Adrenal gland (tissue), 12 donors: Measurements from ENCODE around the gene DIP2C. TPM values are rescaled to one million over a fixed set of nuclear protein-coding genes. Genes with fewer than 3 reads are reported as not detected.
A peak's percentile ranks its signal among the peaks of the same experiment; 100 is the strongest.

ENCODE experiments used
- DNase-seq, 7 donors: peaks; one replicate each; pipeline ENCODE4 v3.0.0-alpha.2; 2019 to 2020
- H3K27ac ChIP-seq, 5 donors: fragments of 200-600 bp; sonication (generic) in 4 of 5; 1 replicate in 3 of 5; 2 replicates in 2 of 5; pipeline versions ENCODE4 v1.5.1 to v1.8.0; 2016 to 2020; ENCODE audit warnings: mild to moderate bottlenecking in 1 of 5
- H3K27me3 ChIP-seq: fragments of 200-600 bp; 2 replicates; pipeline ENCODE4 v1.8.0; 2021
- H3K36me3 ChIP-seq, 2 donors: fragments of 200-600 bp; replicated peaks in 1 of 2; 1 replicate in 1 of 2; 2 replicates in 1 of 2; pipeline versions ENCODE4 v1.5.1 to v1.8.0; 2018 to 2022
- H3K4me1 ChIP-seq, 2 donors: fragments of 200-600 bp; replicated peaks in 1 of 2; 1 replicate in 1 of 2; 2 replicates in 1 of 2; pipeline versions ENCODE4 v1.5.1 to v1.8.0; 2018 to 2021
- H3K4me3 ChIP-seq, 4 donors: fragments of 200-600 bp; sonication (generic) in 3 of 4; one replicate each; pipeline ENCODE4 v1.5.1; 2016 to 2018
- H3K9me3 ChIP-seq, 3 donors: fragments of 200-600 bp; sonication (generic) in 1 of 3; replicated peaks in 1 of 3; 1 replicate in 2 of 3; 2 replicates in 1 of 3; pipeline versions ENCODE4 v1.5.1 to v1.8.0; 2016 to 2021
- POLR2A ChIP-seq, 2 donors: fragments of 450-650 bp; IDR thresholded peaks; one replicate each; pipeline ENCODE4 v1.6.1; 2017; ENCODE audit warnings: antibody characterized with exemption in 2 of 2, mild to moderate bottlenecking in 2 of 2, moderate library complexity in 1 of 2
- WGBS, 4 donors: extraction: QIAGEN DNeasy Blood & Tissue Kit in 2 of 4; methylation state at CpG; one replicate each; pipeline versions ENCODE4 v1.1.5 to v1.1.7; 2013 to 2017; 5-methylcytosine and 5-hydroxymethylcytosine counted together
- intact Hi-C, 2 donors: fragments of 100-400 bp; cut with DNase I; formaldehyde crosslinking; loops; one replicate each; pipeline versions ENCODE4 v1.14.1 to v1.15.0; 2022 to 2023
- polyA plus RNA-seq, 3 donors: library from polyadenylated mRNA; stranded (reverse); fragments of 200-250 nt in 2 of 3; fragments of 350-450 nt in 1 of 3; fragmentation: Illumina TruSeq in 1 of 3; extraction: RNeasy Lipid Tissue Mini Kit (QIAGEN cat#74804) in 1 of 3; gene quantifications; one replicate each; pipeline ENCODE4 v1.2.3, GENCODE V29; 2013 to 2014
- total RNA-seq, 9 donors: library from RNA; depleted of rRNA in 4 of 9; stranded (reverse); fragments of >200 nt in 4 of 9; fragments of 120-200 nt in 1 of 9; fragmentation: NEBNext Ultra II Directional in 1 of 9; extraction: Animal tissue kit (Norgen Biotek cat#: 25700) in 1 of 9; gene quantifications; one replicate each; pipeline versions ENCODE4 v1.1.0 to v1.2.4, GENCODE V29; 2013 to 2023
- TF ChIP-seq, protein P1 (sequence below), 6 experiments: fragments of 450-650 bp in 4 of 6; fragments of 200-600 bp in 2 of 6; sonication (generic) in 1 of 6; IDR thresholded peaks; 1 replicate in 5 of 6; 2 replicates in 1 of 6; pipeline versions ENCODE4 v1.5.1 to v1.8.0; 2016 to 2021; ENCODE audit warnings: antibody characterized with exemption in 6 of 6, mild to moderate bottlenecking in 2 of 6, moderate library complexity in 1 of 6
- donor health status: healthy with polysubstance abuse.
- donor health status: Bipolar disorder and iron deficiency.
- donor health status: DM: yes; HTN: yes; CAD: no.
- donor health status: DM: no; HTN: no; CAD: no.
- donor health status: DM: no; HTN: no; CAD: no.
- donor health status: DM: yes; HTN: yes; CAD: no.

DIP2C gene
- total and polyA plus RNA-seq, 12 donors, result 4.8 to 23.9 (median 19.7) TPM

DNA sequence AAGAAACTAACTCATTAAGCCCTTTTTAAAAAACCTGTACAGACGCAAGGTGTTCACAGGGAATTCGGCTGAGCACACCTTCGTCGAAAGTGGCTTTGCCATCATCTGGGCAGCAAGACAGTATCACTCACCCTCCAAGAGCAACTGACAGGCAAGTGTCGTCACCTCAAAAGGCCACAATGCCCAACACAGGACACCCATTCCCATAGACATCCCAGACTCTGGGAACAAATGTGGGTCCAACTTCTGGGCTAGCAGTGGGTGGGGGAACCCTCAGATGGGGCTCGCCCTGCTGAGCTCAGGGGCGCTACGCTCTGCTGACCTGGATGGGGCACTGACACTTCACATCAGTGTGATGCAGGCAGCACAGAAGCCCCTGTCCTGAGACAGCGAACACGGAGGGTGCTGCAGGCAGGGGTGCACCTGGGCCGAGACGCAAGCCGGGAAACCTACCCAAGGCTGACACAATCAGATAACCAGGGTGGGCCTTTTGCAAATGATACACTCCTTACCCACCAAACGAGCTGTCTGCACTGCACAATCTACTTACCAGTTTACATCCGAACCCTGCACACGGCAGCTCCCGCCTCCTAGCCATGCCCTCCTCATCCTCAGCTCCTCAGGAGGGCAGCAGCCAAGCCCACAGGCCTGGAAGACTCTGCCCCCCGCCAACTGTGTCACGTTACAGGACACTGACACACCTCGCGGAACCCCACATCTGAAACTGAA lies 1.7 kb downstream of the DIP2C start:
- H3K27me3 ChIP-seq, result no peaks in the 10 kb centered on the region
- intact Hi-C loops, result loop anchor here (10.0 kb wide), 2 partner anchors 173 to 183 kb away; no protein-coding TSS in a partner anchor
- H3K4me3 ChIP-seq, result peak overlapping the region in 1 of 4 donors; percentile 65
- H3K27ac ChIP-seq, result peak overlapping the region in 3 of 5 donors; percentile 39 to 91 (median 88)
- H3K9me3 ChIP-seq, result no peaks in the 10 kb centered on the region
- peaks cover 8 to 20% of the 10 kb centered on the region in 2 donors for H3K4me1 ChIP-seq
- no peaks in the 10 kb centered on the region for H3K36me3 ChIP-seq
- WGBS, 4 donors, result 76 to 81% (median 78%) methylated on average over 14 to 21 of the region's 21 CpGs
- TF ChIP-seq, protein P1, sequence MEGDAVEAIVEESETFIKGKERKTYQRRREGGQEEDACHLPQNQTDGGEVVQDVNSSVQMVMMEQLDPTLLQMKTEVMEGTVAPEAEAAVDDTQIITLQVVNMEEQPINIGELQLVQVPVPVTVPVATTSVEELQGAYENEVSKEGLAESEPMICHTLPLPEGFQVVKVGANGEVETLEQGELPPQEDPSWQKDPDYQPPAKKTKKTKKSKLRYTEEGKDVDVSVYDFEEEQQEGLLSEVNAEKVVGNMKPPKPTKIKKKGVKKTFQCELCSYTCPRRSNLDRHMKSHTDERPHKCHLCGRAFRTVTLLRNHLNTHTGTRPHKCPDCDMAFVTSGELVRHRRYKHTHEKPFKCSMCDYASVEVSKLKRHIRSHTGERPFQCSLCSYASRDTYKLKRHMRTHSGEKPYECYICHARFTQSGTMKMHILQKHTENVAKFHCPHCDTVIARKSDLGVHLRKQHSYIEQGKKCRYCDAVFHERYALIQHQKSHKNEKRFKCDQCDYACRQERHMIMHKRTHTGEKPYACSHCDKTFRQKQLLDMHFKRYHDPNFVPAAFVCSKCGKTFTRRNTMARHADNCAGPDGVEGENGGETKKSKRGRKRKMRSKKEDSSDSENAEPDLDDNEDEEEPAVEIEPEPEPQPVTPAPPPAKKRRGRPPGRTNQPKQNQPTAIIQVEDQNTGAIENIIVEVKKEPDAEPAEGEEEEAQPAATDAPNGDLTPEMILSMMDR (IDR thresholded peaks at IDR 0.05), result no peak
- no peak for TF ChIP-seq POLR2A (IDR thresholded peaks at IDR 0.05)
- DNase-seq, result no peak

DNA sequence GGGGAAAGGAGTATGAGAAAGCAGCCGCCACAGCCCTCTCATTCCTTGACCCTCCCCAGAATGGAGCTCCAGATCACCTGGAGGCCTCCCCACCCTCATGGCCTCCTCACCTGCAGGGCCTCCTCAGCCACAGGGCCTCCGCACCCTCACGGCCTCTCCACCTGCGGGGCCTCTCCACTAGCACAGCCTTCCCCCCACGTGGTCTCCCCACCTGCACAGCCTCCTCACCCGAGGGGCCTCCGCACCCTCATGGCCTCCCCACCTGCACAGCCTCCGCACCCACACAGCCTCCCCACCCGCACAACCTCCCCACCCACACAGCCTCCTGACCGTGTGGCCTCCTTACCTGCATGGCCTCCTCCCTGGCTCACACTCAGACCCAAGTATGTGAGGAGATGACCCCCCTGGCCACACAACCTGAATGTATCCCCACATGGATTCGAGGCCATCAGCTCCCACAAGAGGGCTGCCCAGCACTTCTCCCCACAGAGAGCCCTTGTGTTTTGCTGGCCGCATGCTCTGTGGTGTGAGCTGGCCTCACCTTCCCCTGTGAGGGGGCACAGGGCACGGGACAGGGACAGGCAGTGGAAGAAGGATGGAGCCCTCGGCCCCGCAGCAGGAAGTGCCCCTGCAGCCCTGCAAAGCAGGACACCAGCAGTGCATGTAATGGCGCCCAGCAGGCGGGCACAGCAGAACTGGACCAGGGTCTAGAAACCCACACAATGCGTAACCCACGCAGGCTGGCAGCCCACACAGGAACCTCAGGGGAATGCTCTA lies 3.1 kb downstream of the DIP2C start:
- TF ChIP-seq, protein P1 (IDR thresholded peaks at IDR 0.05), result no peak
- no peak for TF ChIP-seq POLR2A (IDR thresholded peaks at IDR 0.05)
- intact Hi-C loops, result loop anchor here (10.0 kb wide), 2 partner anchors 172 to 182 kb away; no protein-coding TSS in a partner anchor
- DNase-seq, result no peak
- H3K36me3 ChIP-seq, result no peaks in the 10 kb centered on the region
- H3K27ac ChIP-seq, result no peak overlapping the region
- H3K4me1 ChIP-seq, result peaks cover 8 to 29% of the 10 kb centered on the region in 2 donors
- H3K9me3 ChIP-seq, result no peaks in the 10 kb centered on the region
- no peak overlapping the region for H3K4me3 ChIP-seq
- no peaks in the 10 kb centered on the region for H3K27me3 ChIP-seq
- 96 to 99% (median 96%) methylated on average over 12 to 19 of the region's 19 CpGs for WGBS, 4 donors

DNA sequence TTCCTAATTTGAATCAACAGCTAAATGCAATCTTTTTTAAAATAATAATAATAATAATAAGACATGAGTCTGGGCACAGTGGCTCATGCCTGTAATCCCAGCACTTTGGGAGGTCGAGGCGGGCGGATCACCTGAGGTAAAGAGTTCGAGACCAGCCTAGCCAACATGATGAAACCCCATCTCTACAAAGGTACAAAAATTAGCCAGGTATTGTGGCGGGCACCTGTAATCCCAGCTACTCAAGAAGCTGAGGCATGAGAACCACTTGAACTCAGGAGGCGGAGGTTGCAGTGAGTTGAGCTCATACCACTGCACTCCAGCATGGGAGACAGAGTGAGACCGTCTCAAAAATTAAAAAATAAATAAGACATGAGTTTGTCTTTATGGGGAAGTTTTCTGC lies 3.9 kb downstream of the DIP2C start:
- 79 to 84% (median 83%) methylated on average over 7 of the region's 7 CpGs for WGBS, 4 donors
- intact Hi-C loops, result loop anchor here (10.0 kb wide), 2 partner anchors 171 to 181 kb away; no protein-coding TSS in a partner anchor
- Histone ChIP-seq H3K27me3 (no peaks in the 10 kb centered on the region), H3K36me3 (no peaks in the 10 kb centered on the region), H3K4me1 (peaks cover 8 to 29% of the 10 kb centered on the region in 2 donors), H3K27ac (no peak overlapping the region), H3K9me3 (no peaks in the 10 kb centered on the region), H3K4me3 (no peak overlapping the region)
- no peak for DNase-seq
- TF ChIP-seq, protein P1 (IDR thresholded peaks at IDR 0.05), result no peak
- no peak for TF ChIP-seq POLR2A (IDR thresholded peaks at IDR 0.05)

DNA sequence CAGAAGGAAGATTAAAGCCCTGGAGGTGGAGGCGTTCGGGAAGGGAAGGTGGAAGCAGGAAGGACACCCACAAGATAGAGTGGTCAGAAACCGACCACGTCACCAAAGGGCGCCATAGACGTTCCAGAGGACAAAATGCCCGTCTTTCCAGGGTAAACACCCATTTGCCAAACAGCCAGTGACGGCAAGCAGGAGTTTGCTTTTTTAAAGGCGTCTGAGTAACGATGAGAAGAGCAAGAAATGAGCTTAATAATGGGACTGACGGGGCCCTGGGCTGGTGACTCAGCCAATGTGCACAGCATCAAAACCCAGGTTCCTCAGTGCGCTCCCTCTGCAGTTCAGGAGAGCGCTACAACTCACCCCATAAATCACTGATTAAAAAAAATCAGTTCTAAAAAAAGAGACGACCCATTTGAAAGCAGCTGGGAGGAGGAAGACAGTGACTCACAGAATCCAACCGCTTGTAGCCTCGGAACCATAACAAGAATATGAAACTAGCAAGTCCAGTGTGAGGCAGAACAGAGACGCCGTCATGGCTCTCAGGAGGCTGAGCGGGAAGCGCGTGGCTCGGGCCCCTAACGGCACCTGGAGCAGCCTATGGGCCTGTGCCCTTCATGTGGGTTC lies 5.9 kb downstream of the DIP2C start:
- 39 to 50% (median 42%) methylated on average over 23 of the region's 23 CpGs for WGBS, 4 donors
- H3K4me3 ChIP-seq, result peak overlapping the region in 1 of 4 donors; percentile 41
- H3K36me3 ChIP-seq, result no peaks in the 10 kb centered on the region
- H3K4me1 ChIP-seq, result peaks cover 7 to 31% of the 10 kb centered on the region in 2 donors
- intact Hi-C loops, result loop anchor here (10.0 kb wide), 2 partner anchors 169 to 179 kb away; no protein-coding TSS in a partner anchor
- TF ChIP-seq, protein P1 (IDR thresholded peaks at IDR 0.05), result no peak
- peak in 1 of 2 donors; percentile 88 for TF ChIP-seq POLR2A (IDR thresholded peaks at IDR 0.05)
- peak; percentile 69 to 89 (median 86) for DNase-seq
- no peaks in the 10 kb centered on the region for H3K27me3 ChIP-seq
- peak overlapping the region in 4 of 5 donors; percentile 69 to 94 (median 83) for H3K27ac ChIP-seq
- no peaks in the 10 kb centered on the region for H3K9me3 ChIP-seq
